Activated T-cell treated with anti-CD3 and anti-CD28 coated beads, Interleukin-2, amount 50 U/mL, for 4 hours (primary cell): ENCODE measurements around the gene RRM2. TPM values are rescaled to one million over a fixed set of nuclear protein-coding genes. Genes with fewer than 3 reads are reported as not detected.

Source experiments
- ATAC-seq, 2 donors: fragments of 200-7000 bp; cut with Tn5 transposase; one replicate each; pipeline ENCODE4 v1.10.0; 2021
- DNase-seq: peaks from one replicate; pipeline ENCODE4 v3.0.0-alpha.2; 2020
- H3K27me3 Mint-ChIP-seq: one replicate; pipeline ENCODE4 v1.8.0; 2021; ENCODE audit warnings: low read depth, mixed read lengths
- H3K36me3 Mint-ChIP-seq: one replicate; pipeline ENCODE4 v1.8.0; 2022; ENCODE audit warnings: mixed read lengths; ENCODE audit not compliant: insufficient read depth
- H3K4me1 Mint-ChIP-seq: one replicate; pipeline ENCODE4 v1.8.0; 2021; ENCODE audit warnings: low read depth, mixed read lengths
- H3K4me3 Mint-ChIP-seq: one replicate; pipeline ENCODE4 v1.8.0; 2021; ENCODE audit warnings: mild to moderate bottlenecking, moderate library complexity, mixed read lengths
- H3K9me3 Mint-ChIP-seq: one replicate; pipeline ENCODE4 v1.8.0; 2021; ENCODE audit warnings: mixed read lengths
- total RNA-seq, 3 donors: library from RNA; stranded (reverse); gene quantifications; one replicate each; pipeline ENCODE4 v1.2.1, GENCODE V29; 2021

Gene RRM2
- total RNA-seq, 3 donors from 2014 or later, result 40.9 to 54.9 (median 51.6) TPM

DNA sequence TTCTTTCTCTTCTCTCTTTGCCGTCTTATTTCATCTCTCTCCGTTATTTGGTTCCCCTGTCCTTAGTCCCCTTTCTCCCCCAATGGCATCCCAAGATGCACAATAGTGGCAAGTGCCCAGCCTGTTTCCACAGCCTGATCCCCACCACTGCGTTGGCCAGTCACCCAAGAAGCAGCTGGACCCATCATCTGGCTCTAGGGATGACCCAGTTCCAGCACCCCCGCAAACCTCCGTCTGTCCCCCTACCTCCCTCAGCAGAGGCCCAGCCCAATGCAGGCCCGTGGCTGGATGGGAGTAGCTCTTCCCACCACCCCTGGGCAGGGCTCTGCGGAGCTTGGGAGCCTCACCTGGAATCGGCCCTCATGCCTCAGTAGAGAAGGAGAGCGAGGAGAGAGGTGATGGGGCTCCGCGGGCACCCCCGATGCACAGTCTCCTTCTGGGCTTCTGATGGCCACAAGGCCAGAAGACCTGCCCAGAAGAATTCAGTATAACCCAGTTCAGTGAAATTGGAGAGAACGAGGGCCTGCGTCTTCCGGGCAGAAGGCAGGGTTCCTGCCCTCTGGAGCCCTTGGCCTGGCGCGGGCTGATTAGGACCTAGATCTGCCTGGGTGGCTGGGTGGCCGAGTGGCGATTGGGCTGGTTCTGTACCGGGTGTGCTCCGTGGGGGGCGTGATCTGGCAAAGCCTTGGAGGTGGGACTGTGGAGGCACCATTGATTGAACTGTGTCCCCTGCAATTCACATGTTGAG is 50.9 kb downstream of the RRM2 start:
- Mint-ChIP-seq H3K4me3 (no peak overlapping the region), H3K36me3 (no peaks in the 10 kb centered on the region), H3K27me3 (no peaks in the 10 kb centered on the region), H3K9me3 (no peaks in the 10 kb centered on the region), H3K4me1 (no peaks in the 10 kb centered on the region)
- no peak for ATAC-seq
- DNase-seq, result no peak

DNA sequence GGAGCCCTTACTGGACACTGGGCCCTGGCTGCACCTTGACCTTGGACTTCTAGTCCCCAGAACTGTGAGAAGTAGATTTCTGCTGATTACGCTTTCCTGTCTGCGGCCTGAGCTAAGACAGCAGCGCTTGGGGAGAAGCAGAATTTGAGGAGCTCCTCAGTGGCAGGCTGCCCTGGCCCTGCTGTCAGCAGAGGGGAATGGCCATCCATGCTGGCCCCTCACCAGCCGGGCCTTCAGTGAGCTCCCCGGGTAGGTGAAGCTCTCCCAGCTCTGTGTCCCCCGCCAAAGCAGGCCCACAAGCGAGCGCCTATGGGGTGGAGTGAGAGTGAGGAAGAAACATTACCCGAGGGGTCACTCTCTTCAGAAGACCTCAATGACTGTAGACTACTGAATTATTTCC is 51.6 kb downstream of the RRM2 start:
- Mint-ChIP-seq H3K4me1 (no peaks in the 10 kb centered on the region), H3K36me3 (no peaks in the 10 kb centered on the region), H3K4me3 (no peak overlapping the region), H3K27me3 (no peaks in the 10 kb centered on the region), H3K9me3 (no peaks in the 10 kb centered on the region)
- no peak for ATAC-seq
- no peak for DNase-seq

- no peaks in the 10 kb centered on the region for H3K36me3 Mint-ChIP-seq
- ATAC-seq, result no peak
Measured at GRCh38 chr2:10175441-10175840, 52.9 kb downstream of the RRM2 start.

GRCh38 chr2:10178751-10179150 is 56.2 kb downstream of the RRM2 start:
- DNase-seq (no peak), ATAC-seq (no peak)
- Mint-ChIP-seq H3K4me1 (no peaks in the 10 kb centered on the region), H3K4me3 (no peak overlapping the region), H3K27me3 (no peaks in the 10 kb centered on the region), H3K9me3 (no peaks in the 10 kb centered on the region), H3K36me3 (no peaks in the 10 kb centered on the region)

More at GRCh38 chr2:10175441-10175840, 52.9 kb downstream of the RRM2 start:
- no peak for DNase-seq
- H3K9me3 Mint-ChIP-seq, result no peaks in the 10 kb centered on the region
- H3K27me3 Mint-ChIP-seq, result no peaks in the 10 kb centered on the region
- H3K4me1 Mint-ChIP-seq, result no peaks in the 10 kb centered on the region
- H3K4me3 Mint-ChIP-seq, result no peak overlapping the region

GRCh38 chr2:10179422-10179821 is 56.9 kb downstream of the RRM2 start:
- H3K27me3 Mint-ChIP-seq, result no peaks in the 10 kb centered on the region
- DNase-seq (no peak), ATAC-seq (no peak)
- no peak overlapping the region for H3K4me3 Mint-ChIP-seq
- H3K9me3 Mint-ChIP-seq, result no peaks in the 10 kb centered on the region
- no peaks in the 10 kb centered on the region for H3K36me3 Mint-ChIP-seq
- H3K4me1 Mint-ChIP-seq, result no peaks in the 10 kb centered on the region

- H3K4me1 Mint-ChIP-seq, result no peaks in the 10 kb centered on the region
- H3K9me3 Mint-ChIP-seq, result no peaks in the 10 kb centered on the region
- no peaks in the 10 kb centered on the region for H3K36me3 Mint-ChIP-seq
- no peak for ATAC-seq
- DNase-seq, result no peak
- no peak overlapping the region for H3K4me3 Mint-ChIP-seq
- no peaks in the 10 kb centered on the region for H3K27me3 Mint-ChIP-seq
Measured at GRCh38 chr2:10180229-10180628, 57.7 kb downstream of the RRM2 start.

Other genes with a start within 250 kb of the RRM2 start
- gene GRHL1, start 171.0 kb upstream of the RRM2 start, total RNA-seq, result 1 to 10 TPM; 1.1 to 1.3 (median 1.1) TPM
- 10 to 100 TPM in 1 of 3 donors, 1 to 10 TPM in 2; 5.2 to 10.2 (median 5.7) TPM for gene KLF11, start 79.2 kb upstream of the RRM2 start, total RNA-seq
- under 1 TPM in 1 of 3 donors, not detected in 2; 0.08 TPM for gene CYS1, start 42.3 kb upstream of the RRM2 start, total RNA-seq
- 10 to 100 TPM; 40.8 to 44.7 (median 43.3) TPM for gene HPCAL1, start 180.2 kb downstream of the RRM2 start, total RNA-seq